CD4-positive, alpha-beta memory T cell (primary cell): ENCODE measurements around the gene RIN3. TPM values are rescaled to one million over a fixed set of nuclear protein-coding genes. Genes with fewer than 3 reads are reported as not detected.

Experiments
- CTCF ChIA-PET: fragments of 350-600 bp; sonication (Branson Sonifier 250); formaldehyde crosslinking; loops from one replicate; lab custom pipeline; 2021; ENCODE audit warnings: inconsistent platforms; ENCODE audit not compliant: partially characterized antibody; lab: Charles Lee
- POLR2A ChIA-PET: fragments of 350-600 bp; sonication (Branson Sonifier 250); formaldehyde crosslinking; loops from one replicate; lab custom pipeline; 2021; ENCODE audit not compliant: partially characterized antibody; lab: Charles Lee
- DNase-seq, 5 donors: peaks; one replicate each; pipeline versions ENCODE4 v3.0.0 to v3.0.0-alpha.2; 2020 to 2022; ENCODE audit warnings: mixed read lengths in 1 of 5
- H3K27ac ChIP-seq: one replicate; pipeline ENCODE4 v1.7.0; 2013; ENCODE audit warnings: low read depth, low read length
- H3K27me3 ChIP-seq: 2 replicates; pipeline ENCODE4 v1.7.0; 2013; ENCODE audit warnings: mild to moderate bottlenecking, low read length, moderate library complexity; ENCODE audit not compliant: insufficient read depth
- H3K36me3 ChIP-seq: 2 replicates; pipeline ENCODE4 v1.7.0; 2013; ENCODE audit warnings: mild to moderate bottlenecking, low read length, moderate library complexity; ENCODE audit not compliant: insufficient read depth
- H3K4me1 ChIP-seq: 2 replicates; pipeline ENCODE4 v1.7.0; 2013; ENCODE audit warnings: mild to moderate bottlenecking, low read length, moderate library complexity; ENCODE audit not compliant: insufficient read depth
- H3K4me3 ChIP-seq, 2 donors: one replicate each; pipeline ENCODE4 v1.7.0; 2013; ENCODE audit warnings: low read length in 2 of 2, mild to moderate bottlenecking in 1 of 2
- H3K9me3 ChIP-seq, 2 donors: one replicate each; pipeline ENCODE4 v1.7.0; 2013; ENCODE audit warnings: low read length in 2 of 2, control low read depth in 1 of 2; ENCODE audit not compliant: control insufficient read depth in 1 of 2
- H3K27ac Mint-ChIP-seq, 7 donors: one replicate each; pipeline ENCODE4 v1.8.0; 2020 to 2021; ENCODE audit warnings: mixed read lengths in 7 of 7, mild to moderate bottlenecking in 6 of 7, inconsistent platforms in 3 of 7, moderate library complexity in 3 of 7
- H3K27me3 Mint-ChIP-seq, 2 donors: one replicate each; pipeline ENCODE4 v1.8.0; 2020 to 2021; ENCODE audit warnings: mixed read lengths in 2 of 2
- H3K36me3 Mint-ChIP-seq, 2 donors: one replicate each; pipeline ENCODE4 v1.8.0; 2020 to 2021; ENCODE audit warnings: mixed read lengths in 2 of 2, inconsistent platforms in 1 of 2, mild to moderate bottlenecking in 1 of 2
- H3K4me1 Mint-ChIP-seq, 4 donors: one replicate each; pipeline ENCODE4 v1.8.0; 2020 to 2021; ENCODE audit warnings: mixed read lengths in 4 of 4, mild to moderate bottlenecking in 1 of 4
- H3K4me3 Mint-ChIP-seq, 8 donors: one replicate each; pipeline ENCODE4 v1.8.0; 2020 to 2021; ENCODE audit warnings: mixed read lengths in 8 of 8, mild to moderate bottlenecking in 7 of 8, moderate library complexity in 6 of 8, inconsistent platforms in 3 of 8
- H3K9me3 Mint-ChIP-seq, 8 donors: one replicate each; pipeline ENCODE4 v1.8.0; 2020 to 2021; ENCODE audit warnings: mixed read lengths in 8 of 8, mild to moderate bottlenecking in 5 of 8, inconsistent platforms in 3 of 8, moderate library complexity in 1 of 8
- intact Hi-C: fragments of 100-400 bp; cut with micrococcal nuclease; formaldehyde crosslinking; loops from one replicate; pipeline ENCODE4 v1.15.1; 2023
- polyA plus RNA-seq, 2 donors: library from polyadenylated mRNA; unstranded; fragments of 300-500 nt; fragmentation: Illumina TruSeq; gene quantifications; one replicate each; pipeline ENCODE4 v1.2.3, GENCODE V29; 2021
- total RNA-seq, 2 experiments: library from RNA; stranded (reverse); gene quantifications; one replicate each; pipeline ENCODE4 v1.2.3, GENCODE V29; 2021

Gene RIN3
- total and polyA plus RNA-seq, 4 experiments from 2014 or later = 4.0 to 74.9 (median 45.9) TPM

- H3K9me3 Mint-ChIP-seq = peaks cover 0 to 12% (median 5%) of the 10 kb centered on the region in 8 donors
- ChIA-PET POLR2A (interaction anchor here (1.0 to 2.7 kb wide), 4 partner anchors 12 to 63 kb away, joined by 3 to 8 read pairs (median 6); no protein-coding TSS in a partner anchor), CTCF (interaction anchor here (1.0 to 4.5 kb wide), 4 partner anchors 12 to 97 kb away, joined by 3 to 27 read pairs (median 12); no protein-coding TSS in a partner anchor)
- Histone ChIP-seq H3K4me1 (peaks cover 74% of the 10 kb centered on the region), H3K27ac (no peak overlapping the region), H3K27me3 (no peaks in the 10 kb centered on the region), H3K36me3 (no peaks in the 10 kb centered on the region), H3K4me3 (no peak overlapping the region), H3K9me3 (no peaks in the 10 kb centered on the region)
- no peak for DNase-seq
- peaks cover 0 to 2% of the 10 kb centered on the region in 2 donors for H3K36me3 Mint-ChIP-seq
- no peaks in the 10 kb centered on the region for H3K27me3 Mint-ChIP-seq
- peak overlapping the region; percentile 66 to 91 (median 80) for H3K27ac Mint-ChIP-seq
- H3K4me3 Mint-ChIP-seq = peak overlapping the region in 3 of 8 donors; percentile 7 to 35 (median 30)
- intact Hi-C loops = loop anchor here (5.0 kb wide), 1 partner anchor 72 kb away; no protein-coding TSS in a partner anchor
- H3K4me1 Mint-ChIP-seq = peaks cover 56 to 77% (median 64%) of the 10 kb centered on the region in 4 donors
These were observed 75.8 kb downstream of the RIN3 start for GRCh38 chr14:92589213-92589852.

- intact Hi-C loops = no loop called here
- H3K4me1 ChIP-seq = peaks cover 65% of the 10 kb centered on the region
- no peak overlapping the region for H3K27ac ChIP-seq
- Mint-ChIP-seq H3K36me3 (peaks cover 0 to 2% of the 10 kb centered on the region in 2 donors), H3K9me3 (peaks cover 0 to 12% (median 5%) of the 10 kb centered on the region in 8 donors), H3K27me3 (no peaks in the 10 kb centered on the region), H3K27ac (peak overlapping the region in 2 of 7 donors; percentile 76 to 91), H3K4me1 (peaks cover 50 to 68% (median 59%) of the 10 kb centered on the region in 4 donors), H3K4me3 (no peak overlapping the region)
- CTCF ChIA-PET = interaction anchor here (0.9 to 4.1 kb wide), 3 partner anchors 14 to 84 kb away, joined by 3 to 27 read pairs (median 4); no protein-coding TSS in a partner anchor
- DNase-seq = no peak
- H3K4me3 ChIP-seq = no peak overlapping the region
- H3K9me3 ChIP-seq = no peaks in the 10 kb centered on the region
- no peaks in the 10 kb centered on the region for H3K27me3 ChIP-seq
- POLR2A ChIA-PET = interaction anchor here (2.7 kb wide), 1 partner anchor 13 kb away, joined by 8 read pairs; no protein-coding TSS in a partner anchor
- H3K36me3 ChIP-seq = no peaks in the 10 kb centered on the region
These were observed 76.6 kb downstream of the RIN3 start for GRCh38 chr14:92590176-92590575.

GRCh38 chr14:92590941-92591340 lies 77.4 kb downstream of the RIN3 start:
- DNase-seq = no peak
- no peaks in the 10 kb centered on the region for H3K27me3 Mint-ChIP-seq
- peaks cover 58% of the 10 kb centered on the region for H3K4me1 ChIP-seq
- no peak overlapping the region for H3K4me3 ChIP-seq
- peaks cover 0 to 2% of the 10 kb centered on the region in 2 donors for H3K36me3 Mint-ChIP-seq
- H3K9me3 Mint-ChIP-seq = peaks cover 0 to 12% (median 5%) of the 10 kb centered on the region in 8 donors
- ChIA-PET POLR2A (interaction anchor here (2.7 kb wide), 1 partner anchor 14 kb away, joined by 8 read pairs; no protein-coding TSS in a partner anchor), CTCF (interaction anchor here (1.3 kb wide), 1 partner anchor 79 kb away, joined by 4 read pairs; no protein-coding TSS in a partner anchor)
- H3K4me1 Mint-ChIP-seq = peaks cover 42 to 60% (median 51%) of the 10 kb centered on the region in 4 donors
- no peaks in the 10 kb centered on the region for H3K27me3 ChIP-seq
- H3K36me3 ChIP-seq = no peaks in the 10 kb centered on the region
- no peak overlapping the region for H3K27ac ChIP-seq
- intact Hi-C loops = no loop called here
- peak overlapping the region in 3 of 7 donors; percentile 2 to 37 (median 11) for H3K27ac Mint-ChIP-seq
- no peaks in the 10 kb centered on the region for H3K9me3 ChIP-seq
- H3K4me3 Mint-ChIP-seq = peak overlapping the region in 2 of 8 donors; percentile 0 to 16

GRCh38 chr14:92591346-92591745 lies 77.8 kb downstream of the RIN3 start:
- Mint-ChIP-seq H3K27ac (peak overlapping the region in 1 of 7 donors; percentile 11), H3K4me3 (peak overlapping the region in 2 of 8 donors; percentile 20 to 59), H3K9me3 (peaks cover 0 to 12% (median 5%) of the 10 kb centered on the region in 8 donors), H3K4me1 (peaks cover 38 to 56% (median 47%) of the 10 kb centered on the region in 4 donors), H3K27me3 (no peaks in the 10 kb centered on the region), H3K36me3 (peaks cover 0 to 2% of the 10 kb centered on the region in 2 donors)
- Histone ChIP-seq H3K4me3 (no peak overlapping the region), H3K27me3 (no peaks in the 10 kb centered on the region), H3K27ac (no peak overlapping the region), H3K9me3 (no peaks in the 10 kb centered on the region), H3K4me1 (peaks cover 53% of the 10 kb centered on the region), H3K36me3 (no peaks in the 10 kb centered on the region)
- CTCF ChIA-PET = no interaction called here
- POLR2A ChIA-PET = no interaction called here
- intact Hi-C loops = no loop called here
- no peak for DNase-seq

- POLR2A ChIA-PET = interaction anchor here (1.2 kb wide), 1 partner anchor 9 kb away, joined by 4 read pairs; no protein-coding TSS in a partner anchor
- no peaks in the 10 kb centered on the region for H3K9me3 ChIP-seq
- H3K4me1 ChIP-seq = peaks cover 14% of the 10 kb centered on the region
- CTCF ChIA-PET = interaction anchor here (1.1 to 1.6 kb wide), 3 partner anchors 9 to 75 kb away, joined by 3 to 8 read pairs (median 3); no protein-coding TSS in a partner anchor
- Mint-ChIP-seq H3K27me3 (peaks cover 0 to 2% of the 10 kb centered on the region in 2 donors), H3K36me3 (peaks cover 0 to 2% of the 10 kb centered on the region in 2 donors), H3K4me1 (peaks cover 15 to 21% (median 18%) of the 10 kb centered on the region in 4 donors), H3K27ac (peak overlapping the region in 1 of 7 donors; percentile 19), H3K4me3 (no peak overlapping the region), H3K9me3 (peaks cover 0 to 12% (median 5%) of the 10 kb centered on the region in 8 donors)
- no peak overlapping the region for H3K4me3 ChIP-seq
- no peaks in the 10 kb centered on the region for H3K27me3 ChIP-seq
- no peak overlapping the region for H3K27ac ChIP-seq
- intact Hi-C loops = no loop called here
- DNase-seq = no peak
- no peaks in the 10 kb centered on the region for H3K36me3 ChIP-seq
These were observed 81.7 kb downstream of the RIN3 start for GRCh38 chr14:92595267-92595666.

- DNase-seq = no peak
- Histone ChIP-seq H3K27ac (no peak overlapping the region), H3K27me3 (no peaks in the 10 kb centered on the region), H3K4me1 (peaks cover 3% of the 10 kb centered on the region), H3K4me3 (no peak overlapping the region), H3K36me3 (no peaks in the 10 kb centered on the region), H3K9me3 (no peaks in the 10 kb centered on the region)
- H3K27ac Mint-ChIP-seq = no peak overlapping the region
- H3K27me3 Mint-ChIP-seq = peaks cover 0 to 2% of the 10 kb centered on the region in 2 donors
- peaks cover 4 to 10% (median 10%) of the 10 kb centered on the region in 4 donors for H3K4me1 Mint-ChIP-seq
- POLR2A ChIA-PET = interaction anchor here (1.0 kb wide), 1 partner anchor 10 kb away, joined by 5 read pairs; no protein-coding TSS in a partner anchor
- intact Hi-C loops = no loop called here
- CTCF ChIA-PET = interaction anchor here (1.1 to 1.5 kb wide), 3 partner anchors 9 to 90 kb away, joined by 3 to 8 read pairs (median 3); no protein-coding TSS in a partner anchor
- H3K9me3 Mint-ChIP-seq = peaks cover 0 to 5% (median 3%) of the 10 kb centered on the region in 8 donors
- no peak overlapping the region for H3K4me3 Mint-ChIP-seq
- no peaks in the 10 kb centered on the region for H3K36me3 Mint-ChIP-seq
These were observed 82.8 kb downstream of the RIN3 start for GRCh38 chr14:92596331-92596907.
